ENCODE results near the gene ODAD2.
"Not testable (repeated sequence)": the region's sequence is repeated elsewhere in the genome, so short reads cannot be mapped to it uniquely, and the experiment has no call there.

The ODAD2 gene

DNA sequence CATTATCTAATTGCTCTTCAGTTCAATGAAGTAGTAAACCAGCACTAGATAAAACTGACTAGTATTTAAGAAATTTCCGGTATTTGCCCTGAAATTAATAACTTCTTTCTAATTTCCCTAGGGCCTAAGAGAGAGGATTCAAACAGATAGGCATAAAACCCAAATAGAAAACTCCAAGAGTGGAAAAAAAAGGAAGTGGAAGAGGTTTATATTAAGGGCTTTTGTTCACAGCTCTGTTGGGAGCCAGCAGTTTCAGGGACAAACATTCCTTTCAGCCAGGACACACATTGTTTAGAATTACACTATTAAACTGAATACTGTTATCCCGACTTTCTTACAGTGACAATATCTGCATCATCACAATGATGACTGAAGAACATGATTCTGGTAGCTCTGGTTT, 3.6 kb downstream of the ODAD2 start:
- ATAC-seq (ENCODE audit: insufficient read depth, low read depth) (no peak), DNase-seq (no peak)
- Histone ChIP-seq H3K27ac (ENCODE audit: low read length) (no peak overlapping the region), H3K4me2 (ENCODE audit: insufficient read depth, low read length) (no peak overlapping the region), H3K79me2 (ENCODE audit: insufficient read depth, low read length) (no peaks in the 10 kb centered on the region), H2AFZ (ENCODE audit: low read depth, low read length) (no peak overlapping the region), H3K9ac (ENCODE audit: low read depth, low read length) (no peak overlapping the region), H3K36me3 (ENCODE audit: insufficient read depth, low read length) (no peaks in the 10 kb centered on the region), H3K4me1 (ENCODE audit: insufficient read depth, low read length) (peaks cover 17% of the 10 kb centered on the region), H3K27me3 (ENCODE audit: insufficient read depth, low read length, poor library complexity) (peaks cover 22% of the 10 kb centered on the region), H3K9me3 (ENCODE audit: insufficient read depth, low read length, severe bottlenecking) (no peaks in the 10 kb centered on the region), H4K20me1 (ENCODE audit: insufficient read depth, low read length) (no peaks in the 10 kb centered on the region), H3K4me3 (ENCODE audit: low read depth in 1 of 2, low read length in 2 of 2) (no peak overlapping the region)
- no peak for TF ChIP-seq EZH2 (IDR thresholded peaks at IDR 0.05; ENCODE audit: borderline replicate concordance, low read depth, low read length, severe bottlenecking)

- not testable (repeated sequence) for H3K9me3 ChIP-seq (ENCODE audit: insufficient read depth, low read length, severe bottlenecking); H3K4me3 ChIP-seq (ENCODE audit: low read depth in 1 of 2, low read length in 2 of 2); H3K4me2 ChIP-seq (ENCODE audit: insufficient read depth, low read length); DNase-seq; H3K9ac ChIP-seq (ENCODE audit: low read depth, low read length); H3K4me1 ChIP-seq (ENCODE audit: insufficient read depth, low read length); H4K20me1 ChIP-seq (ENCODE audit: insufficient read depth, low read length); H3K36me3 ChIP-seq (ENCODE audit: insufficient read depth, low read length); H3K27ac ChIP-seq (ENCODE audit: low read length); ATAC-seq (ENCODE audit: insufficient read depth, low read depth); H2AFZ ChIP-seq (ENCODE audit: low read depth, low read length); H3K79me2 ChIP-seq (ENCODE audit: insufficient read depth, low read length); H3K27me3 ChIP-seq (ENCODE audit: insufficient read depth, low read length, poor library complexity)
Observed at GRCh38 chr10:27989357-27989756, 9.5 kb downstream of the ODAD2 start.

- H3K4me2 ChIP-seq (ENCODE audit: insufficient read depth, low read length), result no peak overlapping the region
- H3K4me1 ChIP-seq (ENCODE audit: insufficient read depth, low read length), result no peaks in the 10 kb centered on the region
- ATAC-seq (ENCODE audit: insufficient read depth, low read depth) (no peak), DNase-seq (no peak)
- H3K9ac ChIP-seq (ENCODE audit: low read depth, low read length), result no peak overlapping the region
- no peaks in the 10 kb centered on the region for H3K9me3 ChIP-seq (ENCODE audit: insufficient read depth, low read length, severe bottlenecking)
- no peaks in the 10 kb centered on the region for H3K79me2 ChIP-seq (ENCODE audit: insufficient read depth, low read length)
- H3K36me3 ChIP-seq (ENCODE audit: insufficient read depth, low read length), result no peaks in the 10 kb centered on the region
- no peaks in the 10 kb centered on the region for H4K20me1 ChIP-seq (ENCODE audit: insufficient read depth, low read length)
- H3K27me3 ChIP-seq (ENCODE audit: insufficient read depth, low read length, poor library complexity), result peaks cover 3% of the 10 kb centered on the region
- no peak overlapping the region for H3K4me3 ChIP-seq (ENCODE audit: low read depth in 1 of 2, low read length in 2 of 2)
- no peak overlapping the region for H3K27ac ChIP-seq (ENCODE audit: low read length)
- TF ChIP-seq EZH2 (IDR thresholded peaks at IDR 0.05; ENCODE audit: borderline replicate concordance, low read depth, low read length, severe bottlenecking), result no peak
- no peak for TF ChIP-seq CTCF (IDR thresholded peaks at IDR 0.05; ENCODE audit: borderline replicate concordance, extremely low read depth, low read length, poor library complexity, severe bottlenecking)
- H2AFZ ChIP-seq (ENCODE audit: low read depth, low read length), result no peak overlapping the region
Observed at GRCh38 chr10:27986821-27987220, 12.1 kb downstream of the ODAD2 start.

DNA sequence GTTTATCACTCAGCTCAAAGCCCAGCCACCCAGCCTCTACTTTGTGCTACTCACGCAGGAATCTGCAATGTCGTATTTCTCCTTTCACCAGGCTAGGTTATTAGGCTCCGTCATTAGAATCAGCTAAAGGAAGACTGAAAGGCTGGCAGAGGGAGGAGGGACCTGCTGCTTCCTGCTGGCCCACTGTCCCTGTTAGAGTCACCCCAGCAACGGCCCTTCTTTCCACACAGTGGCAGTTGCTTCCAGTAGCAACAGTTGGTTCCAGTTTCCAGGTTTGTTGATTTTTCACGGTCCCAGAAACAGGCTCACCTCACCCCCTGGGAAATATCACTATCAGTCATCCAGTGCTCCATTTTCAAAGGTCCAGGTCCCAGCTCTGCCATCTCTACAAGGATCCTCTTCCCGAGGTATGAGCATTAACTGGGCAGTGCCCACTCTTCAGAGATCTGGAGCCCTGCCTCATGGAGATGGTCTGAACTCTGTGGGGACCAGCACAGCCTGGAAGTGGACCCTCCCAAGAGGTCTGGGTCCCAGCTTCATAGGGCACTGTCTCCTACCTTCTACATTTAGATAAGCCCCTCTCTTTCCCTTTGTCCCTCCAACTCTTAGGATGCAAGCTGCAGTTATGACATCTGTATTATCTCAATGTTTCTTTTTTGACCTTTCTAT, 15.9 kb downstream of the ODAD2 start:
- TF ChIP-seq CTCF (IDR thresholded peaks at IDR 0.05; ENCODE audit: borderline replicate concordance, extremely low read depth, low read length, poor library complexity, severe bottlenecking), result no peak
- TF ChIP-seq EZH2 (IDR thresholded peaks at IDR 0.05; ENCODE audit: borderline replicate concordance, low read depth, low read length, severe bottlenecking), result no peak
- Histone ChIP-seq H3K36me3 (ENCODE audit: insufficient read depth, low read length) (no peaks in the 10 kb centered on the region), H3K4me1 (ENCODE audit: insufficient read depth, low read length) (no peaks in the 10 kb centered on the region), H4K20me1 (ENCODE audit: insufficient read depth, low read length) (no peaks in the 10 kb centered on the region), H3K27me3 (ENCODE audit: insufficient read depth, low read length, poor library complexity) (peaks cover 3% of the 10 kb centered on the region), H3K4me3 (ENCODE audit: low read depth in 1 of 2, low read length in 2 of 2) (no peak overlapping the region), H2AFZ (ENCODE audit: low read depth, low read length) (no peak overlapping the region), H3K79me2 (ENCODE audit: insufficient read depth, low read length) (no peaks in the 10 kb centered on the region), H3K9me3 (ENCODE audit: insufficient read depth, low read length, severe bottlenecking) (no peaks in the 10 kb centered on the region), H3K4me2 (ENCODE audit: insufficient read depth, low read length) (no peak overlapping the region), H3K9ac (ENCODE audit: low read depth, low read length) (no peak overlapping the region), H3K27ac (ENCODE audit: low read length) (no peak overlapping the region)
- no peak for ATAC-seq (ENCODE audit: insufficient read depth, low read depth)
- no peak for DNase-seq

Data from DND-41 (cell line).